SK-N-SH treated with all-trans-retinoic acid at 6 μM for 48 hours (cell line): ENCODE results near the gene RAET1G.

Experiments
- ATAC-seq: fragments of 200-7000 bp; cut with Tn5 transposase; 3 replicates; pipeline ENCODE4 v1.9.1; 2020; ENCODE audit warnings: mild to moderate bottlenecking, moderate library complexity
- BACH2 ChIP-seq: fragments of 250-450 bp; sonication (Bioruptor Pico); IDR thresholded peaks from 2 replicates; pipeline ENCODE4 v1.9.0; 2021; ENCODE audit warnings: mild to moderate bottlenecking, borderline replicate concordance
- CREB5 ChIP-seq: fragments of 250-450 bp; sonication (Bioruptor Pico); IDR thresholded peaks from 2 replicates; pipeline ENCODE4 v1.5.1; 2020; ENCODE audit warnings: low read depth, mild to moderate bottlenecking, moderate library complexity
- CSDC2 ChIP-seq: fragments of 250-450 bp; sonication (Bioruptor Pico); IDR thresholded peaks from 2 replicates; pipeline ENCODE4 v1.5.0; 2020; ENCODE audit warnings: mild to moderate bottlenecking, moderate library complexity
- CSRNP3 ChIP-seq: fragments of 250-450 bp; sonication (Bioruptor Pico); IDR thresholded peaks from 2 replicates; pipeline ENCODE4 v1.5.1; 2021; ENCODE audit warnings: mild to moderate bottlenecking, moderate library complexity
- ESRRG ChIP-seq: fragments of 250-450 bp; sonication (Bioruptor Pico); IDR thresholded peaks from 2 replicates; pipeline ENCODE4 v1.6.1; 2021; ENCODE audit warnings: mild to moderate bottlenecking
- GLIS3 ChIP-seq: fragments of 250-450 bp; sonication (Bioruptor Pico); IDR thresholded peaks from 2 replicates; pipeline ENCODE4 v1.5.0; 2020; ENCODE audit warnings: mild to moderate bottlenecking, moderate library complexity
- ISL1 ChIP-seq: fragments of 250-450 bp; sonication (Bioruptor Pico); IDR thresholded peaks from 2 replicates; pipeline ENCODE4 v2.1.2; 2022; ENCODE audit warnings: mild to moderate bottlenecking, moderate library complexity
- OSR1 ChIP-seq: fragments of 250-450 bp; sonication (Bioruptor Pico); IDR thresholded peaks from 2 replicates; pipeline ENCODE4 v1.8.0; 2022; ENCODE audit warnings: moderate library complexity, mild to moderate bottlenecking, inconsistent platforms
- PATZ1 ChIP-seq: fragments of 250-450 bp; sonication (Bioruptor Pico); IDR thresholded peaks from 2 replicates; pipeline ENCODE4 v1.8.0; 2020; ENCODE audit warnings: mild to moderate bottlenecking, moderate library complexity, borderline replicate concordance
- POU6F1 ChIP-seq: fragments of 250-450 bp; sonication (Bioruptor Pico); IDR thresholded peaks from 2 replicates; pipeline ENCODE4 v1.8.0; 2021; ENCODE audit warnings: low read depth, mild to moderate bottlenecking, moderate library complexity, borderline replicate concordance
- PPARA ChIP-seq: fragments of 250-450 bp; sonication (Bioruptor Pico); IDR thresholded peaks from 2 replicates; pipeline ENCODE4 v1.5.0; 2020; ENCODE audit warnings: mild to moderate bottlenecking, borderline replicate concordance
- RARB ChIP-seq: fragments of 250-450 bp; sonication (Bioruptor Pico); IDR thresholded peaks from 2 replicates; pipeline ENCODE4 v1.8.0; 2021; ENCODE audit warnings: mild to moderate bottlenecking, moderate library complexity
- SNAI2 ChIP-seq: fragments of 250-450 bp; sonication (Bioruptor Pico); IDR thresholded peaks from 2 replicates; pipeline ENCODE4 v1.5.0; 2020; ENCODE audit warnings: mild to moderate bottlenecking, moderate library complexity
- TCF4 ChIP-seq: fragments of 250-450 bp; sonication (Bioruptor Pico); IDR thresholded peaks from 2 replicates; pipeline ENCODE4 v1.8.0; 2021; ENCODE audit warnings: mild to moderate bottlenecking, moderate library complexity, borderline replicate concordance
- TOX ChIP-seq: fragments of 250-450 bp; sonication (Bioruptor Pico); IDR thresholded peaks from 2 replicates; pipeline ENCODE4 v1.8.0; 2021; ENCODE audit warnings: mild to moderate bottlenecking, moderate library complexity, borderline replicate concordance
- TSHZ2 ChIP-seq: fragments of 250-450 bp; sonication (Bioruptor Pico); IDR thresholded peaks from 2 replicates; pipeline ENCODE4 v1.5.0; 2020; ENCODE audit warnings: mild to moderate bottlenecking, moderate library complexity
- ZC3H10 ChIP-seq: fragments of 250-450 bp; sonication (Bioruptor Pico); IDR thresholded peaks from 2 replicates; pipeline ENCODE4 v1.5.1; 2021; ENCODE audit warnings: mild to moderate bottlenecking, moderate library complexity
- ZFP3 ChIP-seq: fragments of 250-450 bp; sonication (Bioruptor Pico); IDR thresholded peaks from 2 replicates; pipeline ENCODE4 v1.5.0; 2020; ENCODE audit warnings: mild to moderate bottlenecking, moderate library complexity
- ZNF565 ChIP-seq: fragments of 450-650 bp; formaldehyde crosslinking; conservative IDR thresholded peaks from 2 replicates; pipeline ENCODE4 v1.5.0; 2020; ENCODE audit warnings: low read depth, mild to moderate bottlenecking, moderate library complexity
- ZNF70 ChIP-seq: fragments of 450-650 bp; formaldehyde crosslinking; IDR thresholded peaks from 2 replicates; pipeline ENCODE4 v1.5.0; 2020; ENCODE audit warnings: mild to moderate bottlenecking, moderate library complexity
- ZNF8 ChIP-seq: fragments of 450-650 bp; formaldehyde crosslinking; IDR thresholded peaks from 2 replicates; pipeline ENCODE4 v1.5.0; 2020; ENCODE audit warnings: mild to moderate bottlenecking, moderate library complexity

Gene RAET1G

GRCh38 chr6:149964308-149965193 lies 41.6 kb upstream of the RAET1G start:
- TF ChIP-seq TSHZ2 (CRISPR knock-in tag) (no peak), CSDC2 (CRISPR knock-in tag) (no peak), ZNF565 (CRISPR knock-in tag) (no peak), ISL1 (no peak), TCF4 (CRISPR knock-in tag) (no peak), BACH2 (CRISPR knock-in tag) (no peak), PATZ1 (CRISPR knock-in tag) (no peak)
- TF ChIP-seq, all 23 proteins: peak for 0
- ATAC-seq = peak; percentile 22; the same call in 2 of the 3 replicates

GRCh38 chr6:149963462-149964307 lies 40.8 kb upstream of the RAET1G start, which contains the start of gene ULBP1:
Gene ULBP1 (plus strand): TSS chr6:149963943. CDS start chr6:149964050, 107 bp downstream.
- ATAC-seq = peak; percentile 65
- TF ChIP-seq POU6F1 (no peak), ZC3H10 (CRISPR knock-in tag) (no peak), SNAI2 (CRISPR knock-in tag) (no peak), ZFP3 (CRISPR knock-in tag) (no peak), OSR1 (CRISPR knock-in tag) (no peak), ISL1 (no peak), GLIS3 (CRISPR knock-in tag) (no peak), ESRRG (CRISPR knock-in tag) (no peak), PATZ1 (CRISPR knock-in tag) (no peak), CREB5 (CRISPR knock-in tag) (no peak), CSDC2 (CRISPR knock-in tag) (no peak), ZNF8 (no peak), ZNF70 (CRISPR knock-in tag) (no peak), RARB (no peak), CSRNP3 (CRISPR knock-in tag) (no peak), PPARA (CRISPR knock-in tag) (no peak), TSHZ2 (CRISPR knock-in tag) (no peak), TOX (CRISPR knock-in tag) (no peak)
